ENCODE data around the gene CHST15.

DNA sequence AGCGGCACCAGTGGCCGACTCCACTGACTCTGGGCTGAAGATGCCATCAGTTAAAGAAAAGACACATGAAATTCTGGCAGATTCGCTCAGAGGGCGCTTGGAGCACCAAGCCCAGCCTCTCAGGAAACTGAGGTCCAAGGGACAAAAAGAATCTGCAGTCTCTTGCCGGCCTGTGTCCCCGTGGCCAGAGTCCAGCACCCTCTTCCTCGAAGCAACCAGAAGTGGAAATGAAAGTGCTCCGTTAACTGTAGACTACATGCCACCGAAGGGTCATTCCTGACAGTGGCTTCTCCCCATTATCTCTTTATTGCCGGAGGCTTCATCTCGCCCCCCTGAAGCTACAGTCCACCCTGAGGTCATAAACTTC, 1.0 kb upstream of the CHST15 start:
- TF ChIP-seq, protein P1, sequence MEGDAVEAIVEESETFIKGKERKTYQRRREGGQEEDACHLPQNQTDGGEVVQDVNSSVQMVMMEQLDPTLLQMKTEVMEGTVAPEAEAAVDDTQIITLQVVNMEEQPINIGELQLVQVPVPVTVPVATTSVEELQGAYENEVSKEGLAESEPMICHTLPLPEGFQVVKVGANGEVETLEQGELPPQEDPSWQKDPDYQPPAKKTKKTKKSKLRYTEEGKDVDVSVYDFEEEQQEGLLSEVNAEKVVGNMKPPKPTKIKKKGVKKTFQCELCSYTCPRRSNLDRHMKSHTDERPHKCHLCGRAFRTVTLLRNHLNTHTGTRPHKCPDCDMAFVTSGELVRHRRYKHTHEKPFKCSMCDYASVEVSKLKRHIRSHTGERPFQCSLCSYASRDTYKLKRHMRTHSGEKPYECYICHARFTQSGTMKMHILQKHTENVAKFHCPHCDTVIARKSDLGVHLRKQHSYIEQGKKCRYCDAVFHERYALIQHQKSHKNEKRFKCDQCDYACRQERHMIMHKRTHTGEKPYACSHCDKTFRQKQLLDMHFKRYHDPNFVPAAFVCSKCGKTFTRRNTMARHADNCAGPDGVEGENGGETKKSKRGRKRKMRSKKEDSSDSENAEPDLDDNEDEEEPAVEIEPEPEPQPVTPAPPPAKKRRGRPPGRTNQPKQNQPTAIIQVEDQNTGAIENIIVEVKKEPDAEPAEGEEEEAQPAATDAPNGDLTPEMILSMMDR (IDR thresholded peaks at IDR 0.05; ENCODE audit: poor library complexity, severe bottlenecking): no peak
- TF ChIP-seq EZH2 (IDR thresholded peaks at IDR 0.05; ENCODE audit: borderline replicate concordance, insufficient read depth, low read length, poor library complexity, severe bottlenecking) (no peak), POLR2AphosphoS5 (IDR thresholded peaks at IDR 0.05) (no peak), EP300 (conservative IDR thresholded peaks at IDR 0.05; ENCODE audit: poor library complexity, severe bottlenecking) (no peak), RAD21 (conservative IDR thresholded peaks at IDR 0.05) (no peak), SMC3 (conservative IDR thresholded peaks at IDR 0.05; ENCODE audit: poor library complexity) (no peak), TAF1 (IDR thresholded peaks at IDR 0.05; ENCODE audit: low read depth) (no peak), MXI1 (conservative IDR thresholded peaks at IDR 0.05; ENCODE audit: poor library complexity, severe bottlenecking) (no peak)
- TF ChIP-seq, protein P2, sequence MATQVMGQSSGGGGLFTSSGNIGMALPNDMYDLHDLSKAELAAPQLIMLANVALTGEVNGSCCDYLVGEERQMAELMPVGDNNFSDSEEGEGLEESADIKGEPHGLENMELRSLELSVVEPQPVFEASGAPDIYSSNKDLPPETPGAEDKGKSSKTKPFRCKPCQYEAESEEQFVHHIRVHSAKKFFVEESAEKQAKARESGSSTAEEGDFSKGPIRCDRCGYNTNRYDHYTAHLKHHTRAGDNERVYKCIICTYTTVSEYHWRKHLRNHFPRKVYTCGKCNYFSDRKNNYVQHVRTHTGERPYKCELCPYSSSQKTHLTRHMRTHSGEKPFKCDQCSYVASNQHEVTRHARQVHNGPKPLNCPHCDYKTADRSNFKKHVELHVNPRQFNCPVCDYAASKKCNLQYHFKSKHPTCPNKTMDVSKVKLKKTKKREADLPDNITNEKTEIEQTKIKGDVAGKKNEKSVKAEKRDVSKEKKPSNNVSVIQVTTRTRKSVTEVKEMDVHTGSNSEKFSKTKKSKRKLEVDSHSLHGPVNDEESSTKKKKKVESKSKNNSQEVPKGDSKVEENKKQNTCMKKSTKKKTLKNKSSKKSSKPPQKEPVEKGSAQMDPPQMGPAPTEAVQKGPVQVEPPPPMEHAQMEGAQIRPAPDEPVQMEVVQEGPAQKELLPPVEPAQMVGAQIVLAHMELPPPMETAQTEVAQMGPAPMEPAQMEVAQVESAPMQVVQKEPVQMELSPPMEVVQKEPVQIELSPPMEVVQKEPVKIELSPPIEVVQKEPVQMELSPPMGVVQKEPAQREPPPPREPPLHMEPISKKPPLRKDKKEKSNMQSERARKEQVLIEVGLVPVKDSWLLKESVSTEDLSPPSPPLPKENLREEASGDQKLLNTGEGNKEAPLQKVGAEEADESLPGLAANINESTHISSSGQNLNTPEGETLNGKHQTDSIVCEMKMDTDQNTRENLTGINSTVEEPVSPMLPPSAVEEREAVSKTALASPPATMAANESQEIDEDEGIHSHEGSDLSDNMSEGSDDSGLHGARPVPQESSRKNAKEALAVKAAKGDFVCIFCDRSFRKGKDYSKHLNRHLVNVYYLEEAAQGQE (IDR thresholded peaks at IDR 0.05; ENCODE audit: borderline replicate concordance): no peak
